ENCODE data around the gene PPP6R1.

Gene PPP6R1

DNA sequence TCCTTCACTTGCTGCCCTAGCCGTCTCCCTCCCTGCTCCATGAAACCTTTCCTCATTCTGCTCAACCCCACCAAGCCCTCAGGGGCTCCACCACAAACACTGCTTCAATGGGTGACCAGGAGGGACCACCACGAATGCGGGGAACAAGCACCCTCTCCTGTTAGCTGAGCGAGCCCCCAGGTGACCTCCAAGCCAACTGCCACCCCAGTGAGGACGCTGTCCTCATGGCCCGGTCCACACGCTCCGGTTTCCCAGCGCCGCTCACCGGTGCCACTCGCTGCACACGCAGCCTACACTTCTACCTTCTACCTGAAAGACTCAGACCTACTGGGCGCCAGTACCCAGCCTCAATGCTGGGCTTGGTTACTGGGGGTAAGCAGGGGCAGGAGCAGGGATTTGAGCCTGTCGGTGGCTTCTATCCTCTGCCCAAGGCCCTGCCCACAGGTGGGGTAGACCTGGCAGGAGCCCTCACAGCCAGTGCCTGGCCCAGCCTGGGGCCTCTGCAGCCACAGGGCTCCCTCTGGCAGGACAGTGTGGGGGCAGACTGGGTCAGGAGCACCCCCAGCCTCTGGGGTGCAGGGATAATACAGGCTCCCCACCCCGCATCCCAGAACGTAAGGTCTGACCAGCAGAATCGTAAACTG lies 29.6 kb downstream of the PPP6R1 start:
- H2AK5ac ChIP-seq (ENCODE audit: low read length) = no peak overlapping the region
- no peak for DNase-seq
- no peaks in the 10 kb centered on the region for H3K27me3 ChIP-seq (ENCODE audit: insufficient read depth, low read length)
- no peak overlapping the region for H3K18ac ChIP-seq (ENCODE audit: low read length)
- no peak overlapping the region for H3K14ac ChIP-seq (ENCODE audit: low read length)
- H3K4ac ChIP-seq (ENCODE audit: low read depth, low read length) = no peak overlapping the region
- no peaks in the 10 kb centered on the region for H3K4me1 ChIP-seq (ENCODE audit: control insufficient read depth in 1 of 2, insufficient read depth in 2 of 2, low read length in 2 of 2)
- H4K8ac ChIP-seq (ENCODE audit: low read depth, low read length) = no peak overlapping the region
- no peak overlapping the region for H3K23ac ChIP-seq (ENCODE audit: low read length)
- peaks cover 62% of the 10 kb centered on the region in 2 experiments for H3K36me3 ChIP-seq (ENCODE audit: control insufficient read depth in 1 of 2, insufficient read depth in 2 of 2, low read length in 2 of 2)
- no peak overlapping the region for H2AFZ ChIP-seq (ENCODE audit: insufficient read depth, low read length, poor library complexity)
- H4K12ac ChIP-seq (ENCODE audit: low read depth, low read length) = no peak overlapping the region
- H2BK120ac ChIP-seq (ENCODE audit: insufficient read depth, low read length, poor library complexity) = no peak overlapping the region
- peaks cover 1% of the 10 kb centered on the region for H3K9me3 ChIP-seq (ENCODE audit: insufficient read depth, low read depth, low read length)
- no peak overlapping the region for H3K27ac ChIP-seq (ENCODE audit: low read depth, low read length)
- H3K4me3 ChIP-seq (ENCODE audit: low read depth, low read length) = no peak overlapping the region
- no peaks in the 10 kb centered on the region for H3K79me1 ChIP-seq (ENCODE audit: low read length)
- H3K4me2 ChIP-seq (ENCODE audit: low read length) = no peak overlapping the region
- no peak overlapping the region for H3K9ac ChIP-seq (ENCODE audit: low read length)
- no peaks in the 10 kb centered on the region for H3K79me2 ChIP-seq (ENCODE audit: control insufficient read depth, insufficient read depth, low read length, poor library complexity)
- H4K91ac ChIP-seq (ENCODE audit: low read depth, low read length) = no peak overlapping the region
- H2BK5ac ChIP-seq (ENCODE audit: low read depth, low read length, poor library complexity) = no peak overlapping the region
- H2BK12ac ChIP-seq (ENCODE audit: low read length) = no peak overlapping the region
- WGBS (ENCODE audit: extremely low coverage, insufficient coverage, insufficient read length) = no CpG with 5 or more reads among the region's 18 CpGs

DNA sequence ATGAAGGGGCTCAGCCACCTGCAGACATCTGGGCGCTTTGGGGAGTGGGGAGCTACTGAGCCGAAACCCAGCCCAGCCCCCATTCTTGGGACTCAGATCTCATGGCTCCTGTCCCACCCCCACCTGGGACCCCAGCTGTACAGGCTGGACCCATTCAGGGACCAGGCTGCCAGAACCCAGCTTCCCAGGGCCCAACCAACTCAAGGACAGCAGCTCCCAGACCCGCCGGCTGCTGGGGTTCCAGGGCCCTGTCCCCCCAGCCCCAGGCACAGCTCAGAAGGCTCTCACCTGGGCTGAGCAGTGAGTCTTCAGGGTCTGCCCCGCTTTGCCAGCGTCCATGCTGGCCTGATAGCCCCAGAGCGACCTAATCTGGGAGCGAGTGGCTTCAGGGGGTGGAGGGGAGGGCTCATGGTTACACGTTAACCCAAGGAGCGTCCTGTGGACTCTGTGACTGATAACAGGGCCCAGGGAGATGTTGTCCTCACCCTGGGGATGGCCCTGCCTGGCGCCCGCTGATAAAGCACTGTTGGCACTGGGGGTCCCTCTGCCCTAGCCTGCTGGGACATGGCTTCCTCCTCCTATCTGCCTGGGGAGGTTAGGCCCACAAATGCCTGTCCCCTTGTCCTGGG lies 30.3 kb downstream of the PPP6R1 start, which contains the start of gene TMEM86B:
Gene TMEM86B (minus strand): TSS at position 361 of the 629 bp plus-strand sequence. CDS start 22 bp downstream, at position 339.
- Histone ChIP-seq H2AFZ (ENCODE audit: insufficient read depth, low read length, poor library complexity) (no peak within 1 kb of the TSS), H2BK120ac (ENCODE audit: insufficient read depth, low read length, poor library complexity) (no peak within 1 kb of the TSS), H3K14ac (ENCODE audit: low read length) (no peak within 1 kb of the TSS), H3K4me3 (ENCODE audit: low read depth, low read length) (no peak within 1 kb of the TSS), H3K27ac (ENCODE audit: low read depth, low read length) (no peak within 1 kb of the TSS), H4K8ac (ENCODE audit: low read depth, low read length) (no peak within 1 kb of the TSS), H3K4me1 (ENCODE audit: control insufficient read depth in 1 of 2, insufficient read depth in 2 of 2, low read length in 2 of 2) (no peaks in the 10 kb centered on the region), H3K4ac (ENCODE audit: low read depth, low read length) (no peak within 1 kb of the TSS), H3K23ac (ENCODE audit: low read length) (no peak within 1 kb of the TSS), H3K79me2 (ENCODE audit: control insufficient read depth, insufficient read depth, low read length, poor library complexity) (no peaks in the 10 kb centered on the region), H3K9ac (ENCODE audit: low read length) (no peak within 1 kb of the TSS), H4K91ac (ENCODE audit: low read depth, low read length) (no peak within 1 kb of the TSS), H3K18ac (ENCODE audit: low read length) (no peak within 1 kb of the TSS), H2BK5ac (ENCODE audit: low read depth, low read length, poor library complexity) (no peak within 1 kb of the TSS), H2AK5ac (ENCODE audit: low read length) (no peak within 1 kb of the TSS), H3K4me2 (ENCODE audit: low read length) (no peak within 1 kb of the TSS), H4K12ac (ENCODE audit: low read depth, low read length) (no peak within 1 kb of the TSS), H3K9me3 (ENCODE audit: insufficient read depth, low read depth, low read length) (peaks cover 1% of the 10 kb centered on the region), H2BK12ac (ENCODE audit: low read length) (no peak within 1 kb of the TSS), H3K27me3 (ENCODE audit: insufficient read depth, low read length) (no peaks in the 10 kb centered on the region), H3K79me1 (ENCODE audit: low read length) (no peaks in the 10 kb centered on the region), H3K36me3 (ENCODE audit: control insufficient read depth in 1 of 2, insufficient read depth in 2 of 2, low read length in 2 of 2) (peaks cover 62 to 68% of the 10 kb centered on the region in 2 experiments)
- WGBS (ENCODE audit: extremely low coverage, insufficient coverage, insufficient read length) = no CpG with 5 or more reads among the region's 12 CpGs
- no peak for DNase-seq

DNA sequence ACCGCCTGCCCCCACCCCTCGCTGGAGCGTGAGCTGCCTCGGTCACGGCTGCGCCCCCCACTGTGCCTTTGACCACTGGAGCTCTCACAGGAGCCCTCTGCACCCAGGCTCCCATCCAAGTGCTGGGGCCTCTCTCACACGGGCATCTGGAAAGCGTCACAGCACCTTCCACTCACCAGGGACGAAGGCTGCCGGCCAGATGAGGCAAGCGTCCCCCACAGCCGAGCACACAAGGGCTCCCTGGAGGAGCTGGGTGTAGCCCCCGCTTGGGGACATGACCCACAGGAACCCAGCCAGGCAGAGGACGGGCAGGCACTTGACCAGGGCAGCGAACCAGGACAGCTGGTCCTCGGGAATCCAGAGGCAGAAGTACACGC lies 30.8 kb downstream of the PPP6R1 start:
- no peak overlapping the region for H4K12ac ChIP-seq (ENCODE audit: low read depth, low read length)
- no peak overlapping the region for H4K8ac ChIP-seq (ENCODE audit: low read depth, low read length)
- H3K18ac ChIP-seq (ENCODE audit: low read length) = no peak overlapping the region
- H2BK12ac ChIP-seq (ENCODE audit: low read length) = no peak overlapping the region
- H2BK120ac ChIP-seq (ENCODE audit: insufficient read depth, low read length, poor library complexity) = no peak overlapping the region
- no peak overlapping the region for H3K4me3 ChIP-seq (ENCODE audit: low read depth, low read length)
- H2AFZ ChIP-seq (ENCODE audit: insufficient read depth, low read length, poor library complexity) = no peak overlapping the region
- no peak overlapping the region for H3K14ac ChIP-seq (ENCODE audit: low read length)
- no peak overlapping the region for H4K91ac ChIP-seq (ENCODE audit: low read depth, low read length)
- no peaks in the 10 kb centered on the region for H3K27me3 ChIP-seq (ENCODE audit: insufficient read depth, low read length)
- no peak overlapping the region for H3K27ac ChIP-seq (ENCODE audit: low read depth, low read length)
- DNase-seq = no peak
- no peaks in the 10 kb centered on the region for H3K79me1 ChIP-seq (ENCODE audit: low read length)
- H3K9me3 ChIP-seq (ENCODE audit: insufficient read depth, low read depth, low read length) = peaks cover 1% of the 10 kb centered on the region
- WGBS (ENCODE audit: extremely low coverage, insufficient coverage, insufficient read length) = no CpG with 5 or more reads among the region's 17 CpGs
- H3K4me2 ChIP-seq (ENCODE audit: low read length) = no peak overlapping the region
- no peaks in the 10 kb centered on the region for H3K4me1 ChIP-seq (ENCODE audit: control insufficient read depth in 1 of 2, insufficient read depth in 2 of 2, low read length in 2 of 2)
- no peak overlapping the region for H3K9ac ChIP-seq (ENCODE audit: low read length)
- H3K23ac ChIP-seq (ENCODE audit: low read length) = no peak overlapping the region
- no peak overlapping the region for H2BK5ac ChIP-seq (ENCODE audit: low read depth, low read length, poor library complexity)
- no peak overlapping the region for H3K4ac ChIP-seq (ENCODE audit: low read depth, low read length)
- no peak overlapping the region for H2AK5ac ChIP-seq (ENCODE audit: low read length)
- H3K79me2 ChIP-seq (ENCODE audit: control insufficient read depth, insufficient read depth, low read length, poor library complexity) = no peaks in the 10 kb centered on the region
- H3K36me3 ChIP-seq (ENCODE audit: control insufficient read depth in 1 of 2, insufficient read depth in 2 of 2, low read length in 2 of 2) = peaks cover 62 to 66% of the 10 kb centered on the region in 2 experiments

DNA sequence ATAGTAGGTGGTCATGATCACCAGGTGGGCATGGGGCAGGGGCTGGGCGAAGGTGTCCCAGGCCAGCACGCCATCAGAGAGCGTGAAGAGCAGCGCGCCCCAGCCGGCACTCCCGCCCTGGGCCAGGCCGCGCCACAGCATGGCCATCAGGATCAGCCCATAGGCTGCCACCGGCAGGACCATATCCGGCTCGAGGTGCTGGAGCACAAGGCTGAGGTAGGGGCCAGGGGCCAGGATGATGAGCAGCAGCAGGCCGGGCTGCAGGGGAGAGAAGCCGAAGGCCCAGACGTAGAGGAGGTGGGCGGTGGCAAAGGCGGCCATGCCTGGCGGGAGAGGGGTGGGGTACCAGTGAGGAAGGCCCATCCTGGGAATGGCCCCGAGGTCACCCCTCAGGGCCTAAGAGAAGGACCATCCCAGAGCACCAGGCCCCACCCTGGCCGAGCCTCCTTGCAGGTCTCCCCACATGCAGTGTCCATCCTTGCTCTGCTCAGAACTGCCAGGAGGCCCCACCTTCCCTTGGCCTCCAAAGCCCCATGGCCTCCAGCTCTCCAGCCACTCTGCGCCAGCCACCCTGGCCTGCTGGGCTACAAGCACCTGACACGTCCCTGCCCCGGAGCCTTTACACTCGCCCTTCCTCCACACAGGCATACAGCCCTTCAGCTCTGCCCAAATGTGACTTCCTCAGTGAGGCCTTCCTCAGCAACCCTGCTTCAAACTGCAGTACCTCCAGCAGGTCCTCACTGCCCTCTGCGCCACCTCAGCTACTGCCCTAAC lies 31.4 kb downstream of the PPP6R1 start:
- Histone ChIP-seq H3K4me1 (ENCODE audit: control insufficient read depth in 1 of 2, insufficient read depth in 2 of 2, low read length in 2 of 2) (no peaks in the 10 kb centered on the region), H4K8ac (ENCODE audit: low read depth, low read length) (no peak overlapping the region), H3K27ac (ENCODE audit: low read depth, low read length) (no peak overlapping the region), H3K4me2 (ENCODE audit: low read length) (no peak overlapping the region), H3K36me3 (ENCODE audit: control insufficient read depth in 1 of 2, insufficient read depth in 2 of 2, low read length in 2 of 2) (peaks cover 60 to 61% of the 10 kb centered on the region in 2 experiments), H3K14ac (ENCODE audit: low read length) (no peak overlapping the region), H2BK12ac (ENCODE audit: low read length) (no peak overlapping the region), H3K4me3 (ENCODE audit: low read depth, low read length) (no peak overlapping the region), H3K79me1 (ENCODE audit: low read length) (no peaks in the 10 kb centered on the region), H3K4ac (ENCODE audit: low read depth, low read length) (no peak overlapping the region), H2AK5ac (ENCODE audit: low read length) (no peak overlapping the region), H4K12ac (ENCODE audit: low read depth, low read length) (no peak overlapping the region), H3K9me3 (ENCODE audit: insufficient read depth, low read depth, low read length) (peaks cover 1% of the 10 kb centered on the region), H2BK5ac (ENCODE audit: low read depth, low read length, poor library complexity) (no peak overlapping the region), H3K23ac (ENCODE audit: low read length) (no peak overlapping the region), H2AFZ (ENCODE audit: insufficient read depth, low read length, poor library complexity) (no peak overlapping the region), H3K79me2 (ENCODE audit: control insufficient read depth, insufficient read depth, low read length, poor library complexity) (no peaks in the 10 kb centered on the region), H3K9ac (ENCODE audit: low read length) (no peak overlapping the region), H2BK120ac (ENCODE audit: insufficient read depth, low read length, poor library complexity) (no peak overlapping the region), H3K27me3 (ENCODE audit: insufficient read depth, low read length) (no peaks in the 10 kb centered on the region), H3K18ac (ENCODE audit: low read length) (no peak overlapping the region), H4K91ac (ENCODE audit: low read depth, low read length) (no peak overlapping the region)
- whole genome bisulfite sequencing (ENCODE audit: extremely low coverage, insufficient coverage, insufficient read length) = no CpG with 5 or more reads among the region's 25 CpGs
- DNase-seq = no peak

All from trophoblast cell (in vitro differentiated cells and primary cell).